ENCODE measurements around the gene GGN.

Gene GGN

DNA sequence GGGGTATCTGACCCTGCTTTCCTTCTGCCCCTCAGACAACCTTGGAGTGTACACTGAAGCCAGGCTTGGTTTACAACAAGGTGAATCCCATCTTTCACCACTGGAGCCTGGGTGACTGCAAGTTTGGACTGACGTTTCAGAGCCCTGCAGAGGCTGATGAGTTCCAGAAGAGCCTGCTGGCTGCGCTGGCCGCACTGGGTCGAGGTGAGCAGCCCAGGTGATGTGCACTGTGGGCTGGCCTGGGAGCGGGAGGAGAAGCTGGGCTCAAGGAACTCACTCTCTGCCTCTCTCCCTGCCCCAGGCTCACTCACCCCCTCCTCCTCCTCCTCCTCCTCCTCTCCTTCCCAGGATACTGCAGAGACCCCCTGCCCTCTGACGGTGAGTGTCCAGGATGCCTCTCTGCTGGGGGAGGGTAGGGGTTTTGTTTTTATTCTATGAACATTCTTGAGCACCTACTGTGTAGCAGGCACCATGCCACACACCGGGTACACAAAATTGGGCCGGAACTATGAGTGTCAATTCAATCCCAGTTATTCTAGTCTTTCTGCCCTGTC, 4.2 kb upstream of the GGN start:
- DNase-seq, result no peak
- Histone ChIP-seq H3K4me3 (ENCODE audit: low read depth, low read length) (no peak overlapping the region), H3K36me3 (replicated peaks) (peaks cover 13% of the 10 kb centered on the region), H3K27ac (no peak overlapping the region), H3K27me3 (replicated peaks) (no peaks in the 10 kb centered on the region)
- in situ Hi-C loops (cut with HindIII; ENCODE audit: low pct_ligation_motif_present, low sequenced_read_pairs), result no loop called here
- TF ChIP-seq, protein P1, sequence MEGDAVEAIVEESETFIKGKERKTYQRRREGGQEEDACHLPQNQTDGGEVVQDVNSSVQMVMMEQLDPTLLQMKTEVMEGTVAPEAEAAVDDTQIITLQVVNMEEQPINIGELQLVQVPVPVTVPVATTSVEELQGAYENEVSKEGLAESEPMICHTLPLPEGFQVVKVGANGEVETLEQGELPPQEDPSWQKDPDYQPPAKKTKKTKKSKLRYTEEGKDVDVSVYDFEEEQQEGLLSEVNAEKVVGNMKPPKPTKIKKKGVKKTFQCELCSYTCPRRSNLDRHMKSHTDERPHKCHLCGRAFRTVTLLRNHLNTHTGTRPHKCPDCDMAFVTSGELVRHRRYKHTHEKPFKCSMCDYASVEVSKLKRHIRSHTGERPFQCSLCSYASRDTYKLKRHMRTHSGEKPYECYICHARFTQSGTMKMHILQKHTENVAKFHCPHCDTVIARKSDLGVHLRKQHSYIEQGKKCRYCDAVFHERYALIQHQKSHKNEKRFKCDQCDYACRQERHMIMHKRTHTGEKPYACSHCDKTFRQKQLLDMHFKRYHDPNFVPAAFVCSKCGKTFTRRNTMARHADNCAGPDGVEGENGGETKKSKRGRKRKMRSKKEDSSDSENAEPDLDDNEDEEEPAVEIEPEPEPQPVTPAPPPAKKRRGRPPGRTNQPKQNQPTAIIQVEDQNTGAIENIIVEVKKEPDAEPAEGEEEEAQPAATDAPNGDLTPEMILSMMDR (IDR thresholded peaks at IDR 0.05; ENCODE audit: low read depth, low read length, missing control alignments), result no peak

DNA sequence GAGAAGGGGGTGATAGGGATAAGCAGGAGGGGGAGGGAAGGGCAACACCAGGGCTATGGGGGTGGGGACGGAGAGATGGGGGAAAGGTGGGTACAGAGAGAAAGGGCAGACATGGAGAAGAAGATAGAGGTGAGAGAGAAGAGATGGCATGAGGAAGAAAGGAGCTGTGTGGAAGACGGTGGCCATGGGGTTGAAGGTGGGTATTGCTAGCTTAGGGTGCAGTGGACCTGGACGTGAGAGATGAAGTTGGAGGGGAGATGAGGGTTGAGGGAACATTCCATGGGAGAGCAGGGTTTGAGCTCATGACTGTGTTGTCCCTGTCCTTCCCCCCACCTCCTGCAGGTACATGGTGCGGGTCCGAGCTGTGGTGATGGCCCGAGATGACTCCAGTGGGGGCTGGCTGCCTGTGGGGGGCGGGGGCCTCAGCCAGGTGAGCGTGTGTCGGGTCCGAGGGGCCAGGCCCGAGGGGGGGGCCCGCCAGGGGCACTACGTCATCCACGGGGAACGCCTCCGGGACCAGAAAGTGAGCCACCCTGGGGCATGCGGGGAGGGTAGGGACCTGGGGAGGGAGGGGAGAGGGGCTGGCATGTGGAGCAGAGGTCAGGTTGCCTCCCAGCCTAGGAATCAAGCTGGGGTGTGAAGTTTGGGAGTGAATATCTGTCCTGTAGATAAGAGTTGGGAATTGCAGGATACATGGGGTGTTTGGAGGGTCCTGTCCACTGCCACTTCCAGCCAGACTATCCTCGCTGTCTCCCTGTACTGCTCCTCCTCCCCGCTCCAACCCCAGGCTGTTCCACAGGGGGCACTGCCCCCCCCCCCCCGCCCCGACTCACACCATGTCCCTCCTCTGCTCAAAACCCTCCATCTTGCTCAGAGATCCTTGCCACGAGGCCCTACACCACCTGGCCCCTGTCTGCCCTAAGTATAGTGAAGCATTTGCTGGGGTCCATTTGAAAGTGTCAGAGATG, 2.4 kb upstream of the GGN start:
- DNase-seq, result no peak
- in situ Hi-C loops (cut with HindIII; ENCODE audit: low pct_ligation_motif_present, low sequenced_read_pairs), result no loop called here
- Histone ChIP-seq H3K4me3 (ENCODE audit: low read depth, low read length) (peak overlapping the region; percentile 77), H3K36me3 (replicated peaks) (peaks cover 15% of the 10 kb centered on the region), H3K27me3 (replicated peaks) (no peaks in the 10 kb centered on the region), H3K27ac (no peak overlapping the region)
- TF ChIP-seq, protein P1 (IDR thresholded peaks at IDR 0.05; ENCODE audit: low read depth, low read length, missing control alignments), result no peak

DNA sequence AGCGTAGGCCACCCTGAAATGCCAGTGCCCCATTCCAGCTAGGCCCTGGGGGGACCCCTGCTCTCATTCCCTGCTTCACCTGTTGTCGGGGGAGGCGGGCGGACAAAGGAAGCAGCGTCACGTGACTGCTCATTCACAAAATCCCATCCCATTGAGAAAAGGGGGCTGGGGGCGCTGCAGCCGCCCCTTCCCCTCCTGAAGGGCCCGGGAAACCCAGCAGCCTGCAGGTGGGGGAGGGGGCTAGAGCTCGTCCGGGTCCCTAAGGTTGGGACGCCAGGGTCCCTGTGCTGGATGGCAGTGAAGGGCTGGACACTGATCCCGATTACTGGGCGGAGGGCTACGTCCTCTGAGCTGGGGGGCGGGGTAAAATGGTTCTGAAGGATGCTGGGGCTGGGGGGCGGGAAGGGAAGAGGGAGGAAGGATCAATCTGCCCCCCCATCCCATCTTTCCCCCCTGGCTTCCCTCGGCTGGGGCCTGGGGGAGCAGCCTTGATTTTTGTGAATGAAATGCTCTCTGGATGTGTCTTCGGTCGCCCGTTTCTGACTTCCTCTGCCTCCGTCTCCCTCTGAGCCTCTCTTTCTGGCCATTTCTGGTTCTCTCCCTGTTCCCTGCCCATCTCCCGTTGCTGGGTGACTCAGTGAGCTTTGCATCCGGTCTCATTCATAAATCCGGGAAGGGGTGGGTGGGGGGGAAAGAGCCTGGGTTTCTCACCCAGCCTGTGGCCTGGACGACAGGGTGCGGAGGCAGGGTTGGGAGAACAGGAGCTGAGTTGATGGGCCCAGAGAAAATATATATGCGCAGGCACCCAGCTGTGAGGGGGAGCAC, 1.5 kb upstream of the GGN start:
- in situ Hi-C loops (cut with HindIII; ENCODE audit: low pct_ligation_motif_present, low sequenced_read_pairs), result no loop called here
- H3K36me3 ChIP-seq (replicated peaks), result peaks cover 20% of the 10 kb centered on the region
- H3K27ac ChIP-seq, result peak overlapping the region; percentile 35
- no peaks in the 10 kb centered on the region for H3K27me3 ChIP-seq (replicated peaks)
- TF ChIP-seq, protein P1 (IDR thresholded peaks at IDR 0.05; ENCODE audit: low read depth, low read length, missing control alignments), result no peak
- H3K4me3 ChIP-seq (ENCODE audit: low read depth, low read length), result peak overlapping the region; percentile 77
- peak; percentile 72 for DNase-seq

DNA sequence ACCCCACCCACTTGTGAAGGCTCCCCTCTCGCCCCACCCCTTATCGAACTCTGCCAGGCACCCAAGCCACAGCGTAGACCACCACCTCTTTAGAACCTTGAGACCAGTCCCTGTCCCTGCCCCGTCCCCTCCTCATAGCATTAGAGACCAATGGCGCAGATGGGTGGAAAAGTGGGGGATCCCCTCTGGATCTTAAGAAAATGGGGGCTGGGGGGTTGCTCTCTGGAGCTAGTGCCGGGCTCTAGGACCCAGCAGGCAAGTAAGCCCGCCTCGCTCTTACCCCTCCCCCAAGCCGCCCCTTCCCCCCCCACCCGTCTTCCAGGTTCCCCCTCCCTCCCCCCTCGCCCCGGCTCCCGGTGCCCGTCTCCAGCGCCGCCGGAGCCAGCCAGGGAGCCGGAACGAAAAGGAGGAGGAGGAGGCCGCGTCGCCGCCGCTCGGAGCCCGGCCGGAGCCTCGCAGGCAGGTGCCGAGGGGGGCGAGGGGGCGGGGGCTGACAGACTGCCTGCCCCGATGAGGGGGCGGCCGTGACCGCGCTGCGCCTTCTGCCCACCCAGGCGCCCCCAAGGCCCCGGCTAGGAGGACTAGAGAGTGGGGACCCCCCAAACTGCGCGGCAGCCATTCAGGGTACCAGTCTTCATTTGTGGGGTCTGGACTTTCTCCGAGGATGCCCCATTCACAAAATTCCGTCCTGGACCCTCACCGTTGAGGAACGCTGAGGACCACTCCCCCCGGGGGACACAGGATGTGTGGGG, 691 bp upstream of the GGN start, which contains the start of gene SPRED3:
SPRED3 (plus strand) TSS at position 349 of the 752 bp plus-strand sequence. CDS start 1,606 bp downstream, outside the sequence.
- H3K36me3 ChIP-seq (replicated peaks), result peaks cover 23% of the 10 kb centered on the region
- TF ChIP-seq, protein P1 (IDR thresholded peaks at IDR 0.05; ENCODE audit: low read depth, low read length, missing control alignments), result no peak
- DNase-seq, result no peak
- in situ Hi-C loops (cut with HindIII; ENCODE audit: low pct_ligation_motif_present, low sequenced_read_pairs), result no loop called here
- no peaks in the 10 kb centered on the region for H3K27me3 ChIP-seq (replicated peaks)
- peak within 1 kb of the TSS; percentile 47 for H3K27ac ChIP-seq
- H3K4me3 ChIP-seq (ENCODE audit: low read depth, low read length), result peak within 1 kb of the TSS; percentile 77

DNA sequence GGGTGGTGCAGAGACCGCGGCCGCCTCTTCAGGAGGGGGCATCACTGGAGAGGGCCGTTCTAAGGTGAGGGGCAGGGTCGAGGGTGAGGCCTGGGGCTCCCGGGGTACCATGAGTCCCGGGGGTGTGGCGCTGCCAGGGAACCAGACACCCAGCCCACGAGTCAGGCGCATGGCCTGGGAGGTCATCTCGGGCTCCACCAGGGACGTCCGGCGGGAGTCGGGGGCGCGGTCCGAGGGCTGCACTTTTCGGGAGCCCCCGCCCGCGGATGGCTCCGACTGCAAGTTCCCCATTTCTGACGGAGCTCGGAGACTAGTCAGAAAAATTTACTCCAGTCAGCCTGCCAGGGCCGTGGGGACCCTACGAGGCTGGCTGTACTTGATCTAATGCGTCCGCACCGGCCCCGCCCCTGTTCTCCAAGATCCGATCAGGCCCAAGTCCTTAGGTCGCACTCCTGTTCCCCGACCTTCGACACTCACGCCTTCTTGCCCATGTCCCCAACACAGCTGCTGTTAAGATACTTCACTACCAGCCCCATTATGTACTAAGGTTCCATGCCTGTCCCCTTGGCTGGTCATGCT, 774 bp downstream of the GGN start:
- TF ChIP-seq, protein P1 (IDR thresholded peaks at IDR 0.05; ENCODE audit: low read depth, low read length, missing control alignments), result no peak
- Histone ChIP-seq H3K27ac (no peak overlapping the region), H3K36me3 (replicated peaks) (peaks cover 35% of the 10 kb centered on the region), H3K27me3 (replicated peaks) (no peaks in the 10 kb centered on the region), H3K4me3 (ENCODE audit: low read depth, low read length) (peak overlapping the region; percentile 77)
- DNase-seq, result no peak
- in situ Hi-C loops (cut with HindIII; ENCODE audit: low pct_ligation_motif_present, low sequenced_read_pairs), result no loop called here
